ENCODE measurements around the gene PROSER2.

Gene PROSER2

DNA sequence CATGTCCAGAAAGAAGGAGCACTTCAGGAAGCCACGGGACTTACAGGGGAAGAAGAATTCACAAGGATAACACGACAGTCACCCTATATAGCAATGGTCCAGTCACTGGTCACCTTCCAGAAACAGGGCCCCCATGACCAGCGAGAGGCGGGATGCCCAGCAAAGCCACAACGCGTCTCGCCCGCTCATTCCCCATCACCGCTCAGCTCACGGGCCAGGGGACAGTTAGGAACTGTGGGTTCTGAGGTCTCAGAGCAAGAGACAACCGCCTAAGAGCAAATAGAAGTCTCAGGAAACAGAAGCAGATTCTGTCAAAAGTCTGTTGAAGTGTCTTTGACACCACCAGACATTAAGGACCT is 71.9 kb downstream of the PROSER2 start:
- DNase-seq (ENCODE audit: low read depth, low spot score), result no peak
- H3K4me3 ChIP-seq (ENCODE audit: low read length), result no peak overlapping the region

DNA sequence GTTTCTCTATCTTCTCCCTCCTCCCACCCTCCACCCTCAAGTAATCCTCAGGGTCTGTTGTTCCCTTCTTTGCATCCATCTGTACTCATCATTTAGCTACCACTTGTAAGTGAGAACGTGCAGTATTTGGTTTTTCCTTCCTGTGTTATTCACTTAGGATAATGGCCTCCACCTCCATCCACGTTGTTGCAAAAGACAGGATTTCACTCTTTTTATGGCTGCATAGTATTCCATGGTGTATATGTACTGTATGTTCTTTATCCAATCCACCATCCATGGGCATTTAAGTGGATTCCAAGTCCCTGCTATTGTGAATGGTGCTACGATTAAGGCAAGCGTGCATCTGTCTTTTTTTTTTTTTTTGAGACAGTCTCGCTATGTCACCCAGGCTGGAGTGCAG is 72.4 kb downstream of the PROSER2 start:
- no peak for DNase-seq (ENCODE audit: low read depth, low spot score)
- H3K4me3 ChIP-seq (ENCODE audit: low read length), result no peak overlapping the region

DNA sequence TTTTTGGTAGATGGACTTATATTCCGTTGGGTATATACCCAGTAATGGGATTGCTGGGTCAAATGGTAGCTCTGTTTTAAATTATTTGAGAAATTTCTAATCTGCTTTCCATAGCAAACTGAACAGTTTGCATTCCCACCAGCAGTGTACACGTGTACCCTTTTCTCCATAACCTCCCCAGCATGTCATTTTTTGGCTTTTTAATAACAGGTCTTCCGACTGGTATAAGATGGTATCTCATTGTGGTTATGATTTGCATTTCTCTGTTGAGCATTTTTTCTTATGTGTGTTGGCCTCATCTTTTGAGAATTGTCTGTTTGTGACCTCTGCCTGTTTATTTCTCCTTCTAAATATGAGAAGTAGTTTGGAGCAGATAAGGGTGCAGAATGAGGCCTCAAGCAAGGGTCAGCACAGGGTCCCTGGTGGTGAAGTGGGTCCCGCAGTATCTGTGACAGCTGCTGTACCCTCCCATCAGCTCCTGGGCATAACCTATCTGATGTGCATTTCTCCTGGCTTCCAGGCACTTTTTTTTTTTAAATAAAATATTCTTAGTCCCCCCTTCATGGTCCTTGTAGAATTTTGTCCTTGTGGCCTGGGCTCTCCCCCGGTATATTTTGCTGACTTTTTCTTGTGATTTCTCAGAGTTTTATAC is 73.5 kb downstream of the PROSER2 start:
- DNase-seq (ENCODE audit: low read depth, low spot score), result peak; percentile 39
- H3K4me3 ChIP-seq (ENCODE audit: low read length), result no peak overlapping the region

DNA sequence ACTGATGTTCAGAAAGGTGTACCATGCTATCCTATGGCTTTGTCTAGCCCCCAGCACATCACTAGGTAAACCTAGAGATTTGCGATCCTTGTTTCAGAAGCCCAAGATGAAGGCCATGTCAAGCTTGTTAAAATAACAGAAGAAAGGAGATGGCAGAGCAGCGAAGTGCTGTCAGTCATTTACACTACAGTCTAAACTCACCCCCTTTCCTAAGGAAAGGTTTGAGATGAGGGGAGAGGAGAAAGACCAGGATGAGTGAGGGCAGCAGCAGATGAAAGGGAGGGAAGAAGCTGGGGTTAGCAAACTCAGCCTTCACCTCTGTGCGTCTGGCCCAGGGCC is 74.8 kb downstream of the PROSER2 start:
- no peak overlapping the region for H3K4me3 ChIP-seq (ENCODE audit: low read length)
- DNase-seq (ENCODE audit: low read depth, low spot score), result no peak

DNA sequence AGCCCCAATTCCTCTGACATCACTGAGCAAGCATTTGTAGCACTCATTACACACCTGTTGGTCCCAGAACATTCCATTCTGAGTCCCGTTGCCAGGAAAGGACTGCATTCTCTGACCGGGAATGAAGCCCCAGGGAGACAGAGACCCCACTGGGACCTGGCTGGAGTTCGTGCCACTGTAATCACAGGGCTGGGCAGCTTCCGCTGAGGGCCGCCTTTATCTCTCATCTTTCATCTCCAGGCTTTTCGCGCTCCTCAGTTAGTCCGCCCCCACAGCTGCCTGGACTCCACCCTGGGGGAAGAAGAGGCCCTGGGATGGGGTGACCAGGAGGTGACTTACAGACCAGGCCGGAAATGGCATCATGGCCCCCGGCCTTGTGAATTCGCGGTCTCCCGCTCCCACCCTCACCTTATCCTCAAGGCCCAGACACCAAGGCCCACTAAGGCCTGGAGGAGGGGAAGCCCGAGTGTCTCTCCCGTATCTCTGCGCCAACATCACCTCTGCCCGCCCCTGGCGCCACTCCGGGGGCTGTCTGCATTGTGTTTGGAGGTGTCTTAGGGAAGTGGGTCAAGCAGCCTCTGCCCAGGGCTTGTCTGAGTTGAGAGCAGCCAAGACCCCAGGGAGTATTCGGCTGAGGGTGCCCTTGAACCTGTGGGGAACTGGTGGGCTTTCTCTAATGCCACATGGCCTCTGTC is 75.4 kb downstream of the PROSER2 start:
- no peak overlapping the region for H3K4me3 ChIP-seq (ENCODE audit: low read length)
- no peak for DNase-seq (ENCODE audit: low read depth, low spot score)

DNA sequence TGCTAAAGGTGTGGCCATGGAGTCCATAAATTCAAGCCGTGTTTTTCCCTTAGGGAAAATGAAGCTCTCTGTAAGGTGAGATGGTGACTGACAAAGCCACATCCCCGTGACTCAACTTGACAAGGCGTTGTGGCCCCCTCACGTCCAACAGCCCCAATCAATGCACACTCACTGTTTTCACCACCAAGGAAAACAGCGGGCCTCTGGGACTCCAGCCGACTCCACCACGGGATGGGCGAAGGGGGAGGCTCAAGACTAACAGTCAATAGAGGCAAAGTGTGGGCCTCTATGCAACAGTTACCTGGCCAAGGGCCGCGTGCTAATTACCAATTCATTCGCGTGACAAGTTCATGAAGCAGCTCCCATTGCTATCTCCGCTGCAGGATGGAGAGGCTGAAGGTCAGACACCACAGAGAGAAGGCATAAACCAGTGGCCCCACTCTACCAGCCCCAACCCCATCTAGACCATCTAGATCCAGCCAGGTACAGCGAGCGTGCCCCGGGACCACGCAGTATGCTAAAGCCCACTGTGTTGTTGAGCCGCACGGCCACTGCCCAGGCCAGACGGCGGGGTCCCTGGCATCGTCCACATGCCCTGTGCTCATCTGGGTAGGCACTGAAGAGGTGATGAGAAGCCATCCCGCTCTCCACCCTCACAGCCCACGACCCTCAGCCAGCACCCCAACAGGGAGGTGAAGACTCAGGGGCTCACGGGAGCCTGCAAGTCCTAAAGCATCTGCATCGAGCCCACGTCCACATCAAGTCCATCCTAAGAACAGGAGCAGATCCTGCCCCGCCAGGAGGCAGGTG is 76.1 kb downstream of the PROSER2 start:
- H3K4me3 ChIP-seq (ENCODE audit: low read length), result no peak overlapping the region
- DNase-seq (ENCODE audit: low read depth, low spot score), result no peak

DNA sequence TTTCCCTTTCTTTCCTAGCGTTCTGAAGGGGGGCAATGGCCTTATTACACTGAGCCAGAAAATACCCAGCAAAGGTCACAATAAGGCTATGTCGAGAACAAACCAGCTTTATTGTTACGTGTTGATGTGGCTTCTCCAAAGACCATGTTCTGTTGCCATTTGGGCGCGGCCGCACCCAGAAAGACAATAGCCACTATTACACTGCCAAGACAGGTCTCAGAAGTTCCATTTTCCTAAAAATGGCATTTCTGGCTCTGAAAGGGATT is 77.8 kb downstream of the PROSER2 start:
- no peak overlapping the region for H3K4me3 ChIP-seq (ENCODE audit: low read length)
- no peak for DNase-seq (ENCODE audit: low read depth, low spot score)

DNA sequence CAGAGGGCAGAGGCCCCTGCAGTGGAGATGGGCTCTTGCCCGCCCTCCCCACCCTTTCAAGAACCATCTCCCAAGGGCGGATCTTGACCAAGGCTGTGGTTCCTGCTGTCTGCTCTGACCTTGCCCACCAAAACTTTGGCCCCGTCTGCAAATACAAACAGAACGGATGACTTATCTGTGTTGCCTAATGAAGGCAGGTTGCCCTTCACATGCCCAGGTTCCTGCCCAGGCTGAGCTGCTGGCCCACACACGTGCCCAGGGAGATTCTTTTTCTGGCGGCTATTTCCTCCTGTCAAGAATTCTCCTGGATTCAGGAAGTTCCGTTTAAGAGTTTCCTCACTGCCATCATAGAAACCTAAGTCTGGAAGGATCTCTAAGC is 78.3 kb downstream of the PROSER2 start:
- no peak for DNase-seq (ENCODE audit: low read depth, low spot score)

DNA sequence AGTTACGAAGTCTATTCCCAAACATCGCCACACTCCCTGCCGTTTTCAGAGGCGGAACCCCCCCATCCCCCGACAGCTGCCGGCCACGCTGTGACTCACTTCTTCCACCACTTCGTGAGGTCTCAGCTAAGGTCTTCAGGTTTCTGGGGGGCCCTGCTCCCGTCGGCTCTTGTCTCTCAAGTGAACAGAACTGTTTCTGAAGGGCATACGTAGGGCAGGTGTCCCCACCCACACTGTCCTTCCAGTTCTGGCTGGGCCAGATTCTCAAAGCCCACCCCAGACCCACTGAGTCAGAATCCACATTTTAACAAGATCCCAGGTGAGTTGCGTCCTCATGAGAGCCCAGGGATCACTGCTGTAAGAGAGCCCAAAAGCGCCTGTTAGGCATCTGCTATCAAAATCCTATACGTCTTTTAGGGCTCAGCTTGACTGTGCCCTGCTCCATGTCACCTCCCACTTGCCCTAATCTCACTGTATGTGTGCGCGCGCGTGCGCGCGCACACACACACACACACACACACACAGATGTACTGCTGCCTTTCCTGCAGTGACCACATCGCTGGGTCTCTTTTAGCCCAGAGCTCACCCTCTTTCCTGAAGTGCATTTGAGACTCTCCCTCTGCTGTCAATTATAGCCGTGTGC is 78.8 kb downstream of the PROSER2 start:
- H3K4me3 ChIP-seq (ENCODE audit: low read length), result no peak overlapping the region
- DNase-seq (ENCODE audit: low read depth, low spot score), result no peak

More for the DNA sequence above, 78.3 kb downstream of the PROSER2 start:
- no peak overlapping the region for H3K4me3 ChIP-seq (ENCODE audit: low read length)

DNA sequence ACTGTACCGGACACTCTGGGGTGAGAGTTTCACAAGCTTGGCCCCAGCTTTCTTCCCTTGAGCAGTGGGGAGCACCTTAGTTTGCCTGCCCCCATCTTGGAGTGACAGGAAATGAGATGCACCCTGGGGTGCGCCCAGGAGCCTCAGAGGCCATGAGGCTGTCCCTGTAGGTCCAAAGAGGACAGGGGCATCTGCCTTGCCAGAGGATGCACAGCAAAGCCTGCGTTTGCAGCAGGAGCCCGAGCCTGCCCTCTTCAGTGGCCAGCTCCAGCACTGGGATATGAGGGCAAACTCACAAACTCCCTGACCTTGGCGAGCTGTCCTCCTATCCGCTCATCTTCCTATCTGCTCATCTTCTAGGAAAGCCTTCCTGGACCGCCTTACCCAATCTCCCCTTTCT is 79.5 kb downstream of the PROSER2 start:
- DNase-seq (ENCODE audit: low read depth, low spot score), result no peak

DNA sequence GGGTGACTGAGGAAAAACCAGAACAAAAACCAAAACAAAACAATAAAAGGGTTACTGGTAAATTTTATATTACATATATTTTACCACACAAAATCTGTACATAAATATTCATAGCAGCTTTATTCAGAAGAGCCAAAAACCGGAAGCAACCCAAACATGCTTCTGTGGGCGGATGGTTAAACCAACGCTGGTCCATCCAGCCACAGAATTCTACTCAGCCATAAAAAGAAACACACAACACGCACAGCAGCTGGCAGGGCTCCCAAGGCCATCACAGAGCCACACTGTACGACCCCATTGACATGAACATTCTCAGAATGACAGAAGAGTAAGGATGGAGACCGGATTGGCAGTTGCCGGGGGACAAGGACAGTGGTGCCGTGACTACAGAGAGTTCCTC is 83.6 kb downstream of the PROSER2 start:
- no peak overlapping the region for H3K4me3 ChIP-seq (ENCODE audit: low read length)
- no peak for DNase-seq (ENCODE audit: low read depth, low spot score)

More for the DNA sequence above, 79.5 kb downstream of the PROSER2 start:
- no peak overlapping the region for H3K4me3 ChIP-seq (ENCODE audit: low read length)

DNA sequence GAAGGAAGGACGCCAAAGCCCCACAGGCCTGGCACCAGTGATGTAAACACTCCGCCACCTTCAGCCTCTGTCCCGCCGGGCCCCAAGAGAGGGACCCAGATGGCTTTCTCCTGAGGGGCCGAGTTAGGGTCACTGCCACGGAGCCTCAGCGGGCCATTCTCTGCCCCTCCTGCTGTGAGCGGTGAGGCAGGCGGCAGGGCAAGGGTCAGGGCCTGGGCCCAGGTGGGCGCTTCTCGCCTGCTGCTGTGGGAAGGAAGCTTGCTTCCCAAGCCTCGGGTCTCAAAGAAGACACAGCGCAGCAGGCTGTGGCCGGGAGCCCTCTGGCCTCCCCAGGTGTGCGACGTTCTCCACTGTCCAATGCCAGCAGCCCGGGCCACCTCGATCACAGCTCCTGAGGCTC is 84.8 kb downstream of the PROSER2 start:
- H3K4me3 ChIP-seq (ENCODE audit: low read length), result no peak overlapping the region
- DNase-seq (ENCODE audit: low read depth, low spot score), result no peak

DNA sequence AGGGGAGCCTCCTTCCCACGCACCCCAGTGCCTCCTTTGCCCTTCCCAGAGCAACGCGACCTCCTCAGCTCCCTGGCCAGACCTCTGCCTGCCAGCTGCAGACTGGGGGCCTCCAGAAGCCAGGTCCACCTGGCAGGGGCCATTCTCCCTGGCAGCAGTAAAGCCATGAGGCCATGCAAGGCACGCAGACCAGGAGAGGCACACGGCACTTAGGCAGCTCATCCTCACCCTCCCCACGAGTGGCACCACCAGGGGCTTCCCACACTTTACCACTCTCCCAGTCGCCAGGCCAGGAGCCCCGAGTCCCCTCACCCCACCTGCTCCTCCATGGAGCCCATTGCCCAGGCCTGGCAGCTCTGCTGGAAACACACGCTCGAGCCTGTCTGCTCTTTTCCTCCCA is 85.4 kb downstream of the PROSER2 start:
- no peak for DNase-seq (ENCODE audit: low read depth, low spot score)

DNA sequence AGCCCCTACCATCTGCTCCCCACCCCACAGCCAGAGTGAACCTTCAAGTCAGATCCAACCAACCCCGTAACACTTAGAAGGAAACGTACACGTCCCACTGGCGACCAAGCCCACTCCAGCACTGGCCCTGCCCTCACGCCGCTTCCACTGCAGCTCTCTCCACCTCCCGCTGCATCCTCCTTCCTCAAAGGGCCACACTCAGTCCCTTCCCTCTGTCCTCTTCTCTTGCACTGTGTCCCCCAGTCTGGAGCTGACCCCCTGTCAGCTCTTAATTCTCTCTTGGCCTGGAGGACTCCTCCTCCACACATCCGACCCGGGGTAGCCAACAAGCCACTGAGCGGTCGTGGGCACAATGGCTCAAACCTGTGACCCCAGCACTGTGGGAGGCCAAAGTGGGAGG is 85.8 kb downstream of the PROSER2 start:
- no peak overlapping the region for H3K4me3 ChIP-seq (ENCODE audit: low read length)
- no peak for DNase-seq (ENCODE audit: low read depth, low spot score)

More for the DNA sequence above, 85.4 kb downstream of the PROSER2 start:
- no peak overlapping the region for H3K4me3 ChIP-seq (ENCODE audit: low read length)

DNA sequence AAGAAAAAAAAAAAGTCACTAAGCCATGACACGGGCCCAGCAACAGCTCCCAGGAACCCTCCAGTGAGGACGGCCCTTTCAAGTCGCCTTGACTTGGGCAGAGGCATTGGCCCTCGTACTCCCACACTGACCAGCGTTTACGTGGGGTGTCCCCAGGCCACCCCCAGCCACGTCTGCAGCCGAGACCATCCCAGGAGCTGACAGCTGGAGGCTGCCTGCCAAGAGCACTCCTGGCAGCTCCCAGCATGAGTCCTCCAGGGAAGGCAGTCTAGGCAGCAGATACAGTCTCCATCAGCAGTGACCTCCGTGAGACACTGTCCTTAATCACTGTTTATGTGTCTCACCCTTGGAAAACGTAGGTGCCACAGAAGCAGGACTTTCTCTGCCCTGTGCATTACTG is 86.5 kb downstream of the PROSER2 start:
- H3K4me3 ChIP-seq (ENCODE audit: low read length), result no peak overlapping the region
- DNase-seq (ENCODE audit: low read depth, low spot score), result no peak

DNA sequence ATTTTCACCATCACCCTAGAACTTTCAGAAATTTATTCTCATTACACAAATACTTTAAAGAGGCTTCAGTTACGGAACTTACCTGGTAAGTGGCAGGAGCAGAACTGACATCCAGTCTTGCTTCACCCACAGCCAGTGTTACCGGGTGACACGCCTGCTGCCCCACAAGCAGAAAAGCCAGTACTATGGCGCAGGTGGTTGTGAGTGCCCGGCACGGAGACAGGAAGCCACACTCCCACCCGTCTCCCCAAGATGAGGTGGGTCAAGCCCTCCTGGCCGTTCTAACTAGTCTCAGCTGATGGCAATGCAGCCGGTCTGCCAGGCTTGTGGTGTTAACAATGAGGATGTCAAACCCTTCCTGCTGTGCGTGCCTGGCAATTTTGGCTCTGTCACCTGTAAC is 86.9 kb downstream of the PROSER2 start:
- no peak for DNase-seq (ENCODE audit: low read depth, low spot score)

DNA sequence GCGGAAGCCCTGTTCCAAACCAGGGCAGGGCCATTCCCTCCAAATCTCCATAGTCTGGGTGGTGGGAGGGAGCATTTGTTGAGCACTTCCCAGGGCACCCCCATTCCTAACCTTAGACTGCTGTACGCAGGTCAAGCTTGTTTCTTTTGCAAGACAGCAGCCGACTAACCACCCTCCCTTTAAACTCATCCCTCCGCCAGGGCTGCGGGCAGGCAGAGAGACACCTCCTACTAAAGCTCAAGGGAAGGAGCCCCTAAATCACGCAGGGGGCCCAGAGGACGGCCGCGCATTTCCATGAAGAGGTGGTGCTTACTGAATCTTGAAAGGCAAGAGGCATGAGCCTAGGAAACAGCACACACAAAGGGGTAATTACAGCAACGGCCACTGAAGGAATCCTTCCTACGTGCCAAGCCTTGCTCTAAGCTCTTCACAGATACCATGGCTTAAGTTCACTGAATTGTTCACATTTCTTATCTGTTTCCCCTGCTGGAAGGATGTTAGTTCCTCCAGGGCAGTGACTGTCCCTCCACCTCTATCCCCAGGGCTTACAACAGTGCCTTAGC is 90.0 kb downstream of the PROSER2 start:
- no peak for DNase-seq (ENCODE audit: low read depth, low spot score)
- H3K4me3 ChIP-seq (ENCODE audit: low read length), result no peak overlapping the region

More for the DNA sequence above, 86.9 kb downstream of the PROSER2 start:
- no peak overlapping the region for H3K4me3 ChIP-seq (ENCODE audit: low read length)

DNA sequence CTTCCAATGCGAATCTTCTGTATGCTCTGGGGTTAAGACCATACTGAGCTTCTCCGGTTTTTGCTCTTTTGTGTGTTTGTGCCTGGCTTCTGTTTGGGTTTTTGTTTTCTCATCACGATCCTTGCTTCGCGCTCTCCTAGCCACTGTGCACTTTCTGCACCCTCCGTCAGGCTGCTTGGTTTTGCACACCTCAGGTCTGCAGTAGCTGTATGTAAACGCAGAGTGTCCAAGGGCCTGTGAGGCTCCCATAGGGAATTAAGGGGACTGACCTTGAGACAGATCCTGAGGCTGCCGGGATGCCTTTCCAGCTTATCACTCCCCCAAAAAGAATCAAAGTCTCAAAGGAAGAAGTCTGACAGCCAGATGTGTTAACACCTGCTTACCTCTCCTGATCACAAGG is 95.2 kb downstream of the PROSER2 start:
- no peak overlapping the region for H3K4me3 ChIP-seq (ENCODE audit: low read length)
- DNase-seq (ENCODE audit: low read depth, low spot score), result no peak

DNA sequence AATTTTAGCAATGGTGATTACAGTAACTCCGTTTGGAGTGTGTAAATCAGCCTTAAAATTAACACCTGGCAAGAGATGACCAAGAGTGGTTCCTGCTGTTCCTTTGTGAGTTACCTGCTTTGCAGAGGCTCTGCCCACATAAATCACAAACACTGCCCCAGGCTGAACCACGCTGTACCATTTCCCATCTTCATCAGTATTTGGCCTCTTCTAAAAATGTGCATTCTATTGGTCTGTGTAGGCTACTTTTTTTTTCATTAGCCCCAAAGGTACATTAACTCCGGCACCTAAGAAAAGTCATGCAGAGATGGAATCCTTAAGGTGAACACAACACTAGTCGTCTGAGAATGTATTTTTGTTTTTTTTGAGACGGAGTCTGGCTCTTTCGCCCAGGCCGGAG is 96.1 kb downstream of the PROSER2 start:
- no peak for DNase-seq (ENCODE audit: low read depth, low spot score)

More for the DNA sequence above, 96.1 kb downstream of the PROSER2 start:
- H3K4me3 ChIP-seq (ENCODE audit: low read length), result no peak overlapping the region

All from Jurkat, Clone E6-1 (cell line).